COR-L47 (cell line): ENCODE results near the gene VWF.

Source experiments
- DNase-seq: peaks from one replicate; lab custom pipeline; 2025; lab: John Stamatoyannopoulos, UW

The VWF gene

DNA sequence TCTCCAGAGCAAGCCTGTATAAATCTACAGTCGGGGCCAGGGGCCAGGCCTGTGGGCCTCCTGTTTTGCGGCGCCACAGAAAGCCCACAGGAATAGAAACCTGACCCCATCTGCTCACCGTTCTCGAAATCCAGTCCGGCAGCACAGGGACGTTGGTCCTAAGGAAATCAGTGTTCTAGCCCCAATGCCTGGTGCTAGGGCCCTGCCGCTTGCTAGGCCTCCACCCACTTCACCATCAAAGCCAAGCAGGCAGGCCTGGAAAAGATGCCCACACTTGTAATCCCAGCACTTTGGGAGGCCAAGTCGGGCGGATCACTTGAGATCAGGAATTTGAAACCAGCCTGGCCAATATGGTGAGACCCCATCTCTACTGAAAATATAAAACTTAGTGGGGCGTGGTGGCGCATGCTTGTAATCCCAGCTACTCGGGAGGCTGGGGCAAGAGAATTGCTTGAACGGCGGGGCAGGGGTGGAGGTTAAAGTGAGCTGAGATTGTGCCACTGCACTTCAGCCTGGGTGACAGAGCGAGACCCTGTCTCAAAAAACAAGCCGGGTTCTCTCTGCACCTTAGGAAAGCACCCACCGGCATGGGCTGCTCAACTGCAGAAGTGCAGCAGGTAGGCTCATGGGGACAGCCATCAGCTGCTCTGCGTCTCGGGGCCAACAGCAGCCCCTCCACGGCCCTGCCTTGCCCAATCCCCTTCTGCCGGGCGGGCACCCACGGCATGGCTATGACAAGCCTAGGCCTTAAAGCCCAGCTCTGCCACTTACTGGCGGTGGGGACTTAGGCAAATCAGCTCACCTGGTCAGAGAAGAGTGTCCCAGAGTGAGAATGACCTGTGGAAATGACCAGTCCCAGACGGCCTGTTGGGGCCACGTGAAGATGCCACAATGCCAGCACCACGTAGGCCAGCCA, 47.4 kb downstream of the VWF start:
- DNase-seq = no peak

DNA sequence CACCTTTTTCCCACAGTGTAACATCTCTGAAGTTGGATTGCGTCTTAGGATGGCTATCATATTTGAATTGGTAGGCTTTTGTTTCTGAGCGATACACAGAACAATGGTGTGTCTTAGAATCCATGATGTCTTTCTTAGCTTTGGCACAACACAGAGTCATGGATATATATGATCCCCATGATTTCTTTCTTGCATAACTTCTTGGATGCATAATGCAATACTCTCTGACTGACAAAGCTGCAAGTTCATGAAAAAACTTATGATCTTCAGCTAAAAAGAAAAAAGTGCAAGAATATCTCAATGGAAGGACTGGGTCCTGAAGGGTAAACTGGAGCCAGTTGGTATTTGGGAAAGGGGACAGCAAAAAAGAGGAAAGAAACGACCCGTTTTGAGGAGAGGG, 48.1 kb downstream of the VWF start:
- DNase-seq = no peak

DNA sequence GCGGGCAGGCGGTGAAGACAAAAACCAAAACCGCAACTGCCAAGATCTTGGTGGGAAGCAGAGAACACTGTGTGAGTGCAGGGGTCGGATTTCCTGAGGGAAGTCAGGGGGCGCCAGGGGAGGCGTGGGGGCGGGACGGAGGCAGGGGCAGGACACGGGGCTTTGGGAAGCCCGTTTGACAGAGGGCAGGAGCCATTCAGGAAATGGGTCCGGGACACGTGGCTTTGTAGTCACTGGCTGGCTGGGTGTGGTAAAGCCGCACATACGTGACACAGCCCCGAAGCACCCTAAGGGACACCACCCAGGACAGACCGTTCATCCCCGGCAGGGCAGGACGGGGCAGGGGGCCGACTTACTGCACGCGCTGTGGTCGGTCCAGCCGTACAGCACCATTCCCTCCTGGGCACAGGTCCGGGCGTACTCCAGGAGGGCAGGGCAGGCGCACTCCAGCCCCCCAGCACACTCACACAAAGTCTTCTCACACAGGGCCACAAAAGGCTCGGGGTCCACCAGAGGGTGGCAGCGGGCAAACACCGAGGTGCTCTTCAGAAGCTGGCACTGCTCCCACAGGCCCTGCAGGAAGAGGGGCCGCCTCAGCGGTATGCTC, 49.4 kb downstream of the VWF start:
- DNase-seq = no peak

DNA sequence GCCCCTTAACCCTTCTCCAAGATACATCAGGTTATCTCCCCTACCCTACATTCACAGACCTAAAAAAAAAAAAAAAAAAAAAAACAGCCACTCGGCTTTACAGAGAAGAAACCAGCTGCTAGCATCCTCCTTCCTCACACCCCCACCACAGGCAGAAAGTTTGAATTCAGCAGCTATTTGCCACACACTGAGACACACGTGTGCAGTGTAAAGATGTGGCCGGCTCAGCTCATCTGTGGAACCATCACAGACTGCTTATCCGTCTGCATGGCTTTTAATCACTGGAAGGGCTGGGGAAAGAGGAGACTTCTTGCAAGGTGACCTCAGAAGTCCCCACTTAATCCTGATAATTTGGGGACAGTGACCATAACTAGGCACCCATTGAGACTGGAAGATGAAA, 50.0 kb downstream of the VWF start:
- no peak for DNase-seq

DNA sequence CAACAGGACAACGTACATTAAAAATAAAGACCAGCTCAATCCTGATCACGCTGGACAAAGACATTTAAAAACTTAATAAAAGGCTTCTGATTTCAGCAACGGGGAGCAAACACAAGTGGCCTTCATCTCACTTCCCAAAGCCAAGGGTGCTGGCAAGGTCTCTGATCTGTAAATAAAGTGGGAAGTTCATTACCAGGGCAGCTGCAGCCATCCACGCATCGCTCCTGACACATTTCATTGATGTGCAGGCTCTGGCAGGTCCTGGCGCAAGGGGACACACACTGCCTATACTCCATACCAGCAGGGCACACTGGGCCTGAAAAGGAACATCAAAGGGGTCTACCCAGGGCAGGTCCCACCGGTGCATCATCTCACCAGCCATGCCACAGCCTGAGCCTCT, 51.0 kb downstream of the VWF start:
- no peak for DNase-seq

DNA sequence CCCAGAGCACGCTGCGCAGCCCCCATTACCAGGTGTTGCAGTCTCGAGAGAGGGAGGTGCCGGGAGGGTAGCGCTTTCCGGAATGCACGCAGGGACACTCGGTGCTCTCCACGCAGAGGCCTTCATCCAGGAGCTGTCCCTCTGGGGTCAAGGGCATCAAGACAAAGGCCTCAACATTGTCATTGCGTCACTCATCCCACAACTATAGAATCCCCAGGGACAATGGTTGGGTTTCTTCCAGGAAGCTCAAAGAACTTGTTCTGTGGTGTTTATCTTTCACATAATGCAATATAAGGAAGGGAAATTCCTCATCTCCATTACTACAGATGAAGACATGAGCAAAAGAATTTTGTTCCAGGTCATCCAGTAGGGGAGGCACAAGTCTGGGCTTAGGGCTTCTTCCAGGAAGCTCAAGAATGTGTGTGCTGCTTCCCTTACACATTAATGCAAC, 52.1 kb downstream of the VWF start:
- no peak for DNase-seq

DNA sequence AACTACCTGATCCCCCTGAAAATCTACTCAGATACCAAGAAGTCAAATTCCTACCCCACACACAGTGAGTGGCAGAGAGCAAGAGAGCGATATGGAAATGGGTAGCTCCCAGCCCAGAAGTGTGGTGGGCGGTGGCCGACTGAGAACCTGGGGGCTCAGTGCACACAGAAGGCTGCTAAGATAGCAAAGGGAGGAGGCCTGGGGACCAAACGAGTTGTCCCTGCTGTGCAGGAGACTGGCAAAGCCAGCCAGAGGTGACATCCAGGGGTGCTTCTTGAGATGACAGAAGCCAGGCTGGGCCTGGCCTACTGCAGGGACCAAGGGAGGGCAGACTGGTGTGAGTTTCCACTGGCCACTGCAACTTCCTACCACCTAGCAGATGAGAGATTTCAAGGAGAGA, 52.9 kb downstream of the VWF start:
- DNase-seq = no peak

DNA sequence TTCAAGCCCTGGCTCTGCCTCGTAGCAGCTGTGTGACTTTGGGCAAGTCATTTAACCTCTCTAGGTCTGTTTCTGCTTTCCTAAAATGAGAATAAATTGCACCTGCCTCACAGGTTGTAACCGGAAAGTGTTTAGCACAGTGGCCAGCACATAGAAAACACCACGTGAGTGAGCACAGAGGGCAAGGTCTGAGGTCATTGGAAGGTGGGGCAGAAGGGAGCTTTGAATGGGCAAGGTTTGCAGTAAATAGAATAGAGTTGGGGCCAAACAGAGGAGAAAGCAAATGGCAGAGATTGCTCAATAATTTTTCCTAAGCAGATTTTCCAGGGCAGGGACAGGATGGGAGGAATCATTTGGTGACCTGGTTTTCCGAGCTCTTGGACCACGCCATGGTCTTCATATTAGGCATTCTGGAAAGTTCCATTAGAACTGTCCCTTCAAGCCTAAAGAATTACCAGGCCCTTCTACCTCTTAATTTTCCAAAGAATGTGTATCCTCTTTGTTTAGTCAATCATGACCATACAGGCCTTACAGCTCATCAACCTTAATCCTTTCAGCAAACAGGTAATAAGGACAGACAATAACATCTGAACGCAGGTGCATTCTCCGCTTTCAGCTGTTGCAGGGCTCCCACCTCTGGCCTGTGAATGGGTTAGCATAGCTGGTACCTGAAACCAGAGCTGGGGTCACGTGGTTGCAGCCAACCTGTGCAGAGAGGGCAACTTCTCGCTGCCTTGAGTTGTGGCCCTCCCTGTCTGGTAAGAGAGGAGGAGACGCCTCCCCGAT, 53.8 kb downstream of the VWF start:
- no peak for DNase-seq

DNA sequence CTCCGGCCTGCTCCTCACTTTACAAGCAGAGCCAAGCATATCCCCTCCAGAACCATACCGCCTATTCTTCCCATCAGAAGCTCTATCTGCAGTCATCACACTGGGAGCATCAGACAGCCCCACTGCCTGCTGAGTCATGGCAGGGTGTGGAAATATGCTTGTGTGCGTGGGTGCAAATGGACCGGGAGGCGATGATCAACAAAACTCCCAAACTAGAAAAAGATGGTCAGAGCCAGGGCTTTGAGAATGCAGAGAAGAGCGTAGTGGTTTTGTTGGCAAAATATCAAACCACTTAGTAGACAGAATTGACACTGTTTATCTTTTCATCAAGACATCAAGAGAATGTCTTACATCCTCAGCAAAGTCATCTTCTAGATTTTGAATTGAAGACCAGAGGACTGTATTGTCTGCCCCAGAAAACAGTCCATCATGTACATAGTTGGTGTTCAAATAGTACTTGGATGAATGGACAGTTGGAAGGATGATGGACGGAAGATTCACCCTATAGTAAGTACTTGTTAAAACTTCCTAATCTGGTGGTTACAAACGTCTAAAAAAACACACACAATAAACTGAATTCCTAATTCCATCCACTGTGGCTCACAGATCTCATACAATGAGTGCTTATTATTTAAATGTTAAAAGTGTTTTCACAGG, 54.9 kb downstream of the VWF start:
- DNase-seq = no peak

DNA sequence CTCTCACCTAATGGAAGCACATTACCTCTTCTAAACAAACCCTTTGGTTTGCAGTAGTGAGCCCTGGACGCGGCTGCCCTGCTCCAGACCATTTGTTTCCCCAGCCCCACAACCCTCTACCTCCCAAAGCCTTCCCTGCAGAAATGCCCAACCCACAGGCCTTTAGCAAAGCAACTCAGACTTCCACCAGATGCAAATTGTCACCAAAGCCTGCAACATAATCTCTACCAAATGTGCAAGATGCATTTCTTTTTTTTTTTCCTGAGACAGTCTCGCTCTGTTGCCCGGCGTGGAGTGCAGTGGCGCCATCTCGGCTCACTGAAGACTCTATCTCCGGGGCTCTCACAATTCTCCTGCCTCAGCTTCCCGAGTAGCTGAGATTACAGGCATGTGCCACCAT, 56.2 kb downstream of the VWF start:
- DNase-seq = no peak

DNA sequence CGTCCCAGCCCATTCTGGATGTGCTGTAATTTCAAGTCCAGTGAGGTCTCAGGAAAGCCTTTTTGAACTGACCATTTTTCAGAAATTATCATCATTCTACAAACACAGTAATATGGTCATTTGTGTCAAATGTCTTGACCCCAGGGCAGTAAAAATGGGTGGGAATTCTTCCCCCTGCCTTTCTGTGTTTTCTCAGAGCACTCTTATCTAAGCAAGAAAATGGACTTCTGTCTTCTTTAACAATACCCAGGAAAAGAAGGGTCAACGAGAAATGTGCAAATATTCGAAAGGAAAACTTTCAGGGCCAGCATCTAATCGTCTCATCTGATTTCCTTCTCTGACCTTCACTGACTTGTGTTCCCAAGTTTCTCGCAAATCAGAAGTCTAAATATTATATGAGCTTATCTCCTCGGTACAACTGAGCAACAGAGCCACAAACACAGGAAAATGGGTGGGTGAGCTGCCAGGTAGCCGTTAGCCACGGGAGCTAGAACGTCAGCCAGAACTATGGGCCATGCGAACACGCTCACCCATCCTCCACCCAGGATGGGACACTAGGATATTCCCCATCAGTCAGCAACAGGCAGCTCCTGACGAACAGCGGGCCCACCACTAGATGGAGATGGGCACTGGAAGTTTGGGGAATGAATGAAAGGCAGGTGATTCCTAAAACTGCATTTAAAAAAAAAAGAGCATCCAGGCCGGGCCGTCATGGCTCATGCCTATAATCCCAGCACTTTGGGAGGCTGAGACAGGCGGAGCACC, 57.1 kb downstream of the VWF start:
- DNase-seq = no peak

DNA sequence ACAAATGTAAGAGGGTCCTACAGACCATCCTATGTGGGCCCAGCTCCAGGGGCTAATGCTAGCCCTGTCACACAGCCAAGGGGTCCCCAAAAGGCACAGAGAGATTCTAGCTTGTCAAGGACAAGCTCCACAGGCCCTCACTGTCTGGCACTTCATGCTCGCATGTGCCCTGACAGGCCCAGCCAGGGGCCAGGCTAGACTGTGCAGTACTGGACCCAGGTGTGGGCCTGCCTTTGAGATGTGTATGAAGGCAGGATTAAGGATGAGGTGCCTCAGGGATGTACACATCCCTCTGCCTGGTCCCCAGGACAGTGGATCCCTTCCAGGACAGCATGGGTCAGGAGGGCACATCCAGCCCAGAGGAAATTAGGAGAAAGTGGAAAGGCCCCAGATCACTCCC, 57.8 kb downstream of the VWF start:
- no peak for DNase-seq

DNA sequence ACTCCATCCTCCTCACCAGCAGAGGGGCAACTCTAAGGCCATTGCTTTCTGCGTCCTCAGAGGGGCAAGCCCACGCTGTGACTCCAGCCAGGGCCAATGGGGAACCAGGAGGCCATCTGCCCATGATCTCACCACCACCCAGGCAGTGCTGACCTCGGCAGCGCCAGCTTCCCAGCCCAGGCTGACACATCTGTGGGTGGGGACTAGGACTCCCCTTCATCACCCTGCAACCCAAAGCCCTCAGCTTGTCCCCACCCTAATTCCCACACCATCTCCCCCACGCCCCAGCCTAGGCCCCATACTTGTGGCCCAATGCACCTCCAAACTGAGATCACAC, 58.6 kb downstream of the VWF start:
- DNase-seq = no peak

DNA sequence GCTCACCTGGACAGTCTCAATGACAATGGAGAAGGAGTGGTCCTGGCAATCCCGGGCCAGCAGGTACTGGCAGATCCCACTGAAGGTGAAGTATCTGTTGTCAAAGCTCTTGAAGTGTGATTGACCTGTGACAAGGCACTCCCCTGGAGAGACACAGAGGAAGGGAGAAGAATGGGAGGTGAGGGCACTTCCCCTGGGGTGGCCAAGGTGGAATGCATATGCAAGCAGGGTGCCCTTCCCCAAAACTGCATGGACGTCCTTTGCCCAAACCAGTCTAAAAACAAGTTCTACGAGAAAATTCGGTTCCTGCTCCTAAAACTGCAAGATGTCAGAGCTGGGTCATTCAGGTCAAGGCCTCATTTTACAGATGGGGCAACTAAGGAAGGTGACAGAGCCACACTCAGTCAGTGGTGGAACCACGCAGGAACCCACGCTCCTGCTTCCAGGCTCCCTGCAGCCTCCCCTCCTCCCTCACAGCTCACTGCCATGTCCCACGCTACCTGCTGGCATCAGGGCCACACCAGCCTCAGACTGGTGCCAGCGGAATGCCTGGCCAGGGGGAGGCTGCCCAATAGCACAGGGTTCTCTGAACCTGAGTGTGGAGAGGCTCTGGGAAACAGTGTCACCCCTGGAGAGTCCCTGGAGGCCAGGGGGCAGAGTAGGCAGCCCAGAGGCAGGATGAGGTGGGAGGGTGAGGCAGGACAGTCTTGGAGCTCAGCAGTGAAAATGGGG, 59.2 kb downstream of the VWF start:
- no peak for DNase-seq

DNA sequence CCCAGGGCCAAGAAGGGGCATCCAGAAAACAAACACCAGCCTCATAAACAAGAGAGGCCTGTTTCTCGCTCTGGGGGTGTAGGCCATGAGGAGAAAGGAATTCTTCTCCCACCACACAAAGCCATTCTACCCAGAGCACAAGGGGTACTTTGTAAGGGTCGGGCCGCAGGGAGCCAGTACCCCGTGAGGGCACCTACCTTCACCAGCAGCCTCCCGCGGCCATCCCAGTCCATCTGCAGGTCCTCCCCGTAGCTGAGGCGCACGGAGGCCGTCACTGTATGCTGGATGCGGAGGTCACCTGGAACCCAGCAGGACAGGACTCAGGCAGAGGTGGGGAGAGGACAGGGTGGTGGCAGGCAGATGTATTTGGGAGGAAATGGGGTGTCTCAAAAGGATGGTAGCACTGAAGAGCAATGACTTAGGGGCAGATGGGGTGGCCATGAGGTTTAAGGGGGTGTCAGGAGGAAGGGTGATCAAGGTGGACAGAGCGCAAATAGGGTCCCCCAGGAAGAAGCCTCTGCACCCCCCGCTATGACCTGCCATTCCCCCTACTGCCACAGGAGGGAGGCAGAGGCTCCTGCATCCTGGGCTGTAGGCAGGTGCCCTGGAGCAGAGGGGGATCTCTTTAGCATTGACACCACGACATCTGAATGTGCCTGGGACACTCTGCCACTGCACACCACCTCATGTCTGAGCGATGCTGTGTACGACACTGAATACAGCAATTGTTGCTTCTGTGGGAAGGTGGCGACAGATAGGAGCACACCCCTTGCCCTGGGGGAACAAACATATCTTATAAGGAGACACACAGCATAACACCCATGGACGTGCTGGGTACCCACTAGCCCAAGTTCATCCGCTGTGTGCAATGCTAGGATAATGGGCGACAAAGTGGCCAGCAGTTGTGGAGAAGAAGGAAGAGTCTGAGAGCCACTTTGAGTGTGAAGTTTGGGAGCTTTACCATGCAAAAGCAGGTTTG, 61.4 kb downstream of the VWF start:
- DNase-seq = no peak

DNA sequence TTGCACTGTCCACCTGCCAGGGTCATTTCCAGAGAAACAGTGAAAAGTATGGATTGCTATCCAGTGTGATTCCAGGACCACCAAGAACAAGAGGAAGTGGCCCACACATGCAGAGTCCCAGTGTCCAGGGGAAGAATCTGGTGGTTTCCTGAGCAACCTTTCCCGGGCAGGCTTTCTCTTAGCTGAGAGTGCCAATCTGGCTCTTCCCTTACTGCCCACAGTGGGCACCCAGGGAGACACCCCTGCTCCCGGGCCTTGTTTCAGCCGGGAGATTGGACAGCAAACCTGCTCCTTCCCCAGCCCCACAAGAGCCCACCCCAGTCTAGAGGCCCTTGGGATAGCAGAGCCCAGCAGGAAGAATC, 62.1 kb downstream of the VWF start:
- DNase-seq = no peak

DNA sequence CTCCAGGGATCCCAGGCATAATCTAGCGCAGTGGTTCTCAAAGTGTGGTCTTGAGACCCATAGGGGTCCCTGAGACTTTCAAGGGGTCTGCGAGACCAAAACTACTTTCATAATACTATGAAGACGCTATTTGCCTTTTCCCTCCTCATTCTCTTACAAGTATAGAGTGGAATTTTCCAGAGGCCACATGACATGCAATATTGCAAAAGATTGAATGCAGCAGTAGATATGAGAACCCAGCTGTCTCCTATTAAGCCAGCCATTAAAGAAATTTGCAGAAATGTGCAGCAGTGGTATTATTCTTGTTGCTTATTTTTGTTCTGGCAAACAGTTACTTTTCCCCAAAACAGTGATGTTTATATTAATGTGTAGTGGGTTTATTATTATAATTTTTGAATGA, 62.8 kb downstream of the VWF start:
- no peak for DNase-seq

DNA sequence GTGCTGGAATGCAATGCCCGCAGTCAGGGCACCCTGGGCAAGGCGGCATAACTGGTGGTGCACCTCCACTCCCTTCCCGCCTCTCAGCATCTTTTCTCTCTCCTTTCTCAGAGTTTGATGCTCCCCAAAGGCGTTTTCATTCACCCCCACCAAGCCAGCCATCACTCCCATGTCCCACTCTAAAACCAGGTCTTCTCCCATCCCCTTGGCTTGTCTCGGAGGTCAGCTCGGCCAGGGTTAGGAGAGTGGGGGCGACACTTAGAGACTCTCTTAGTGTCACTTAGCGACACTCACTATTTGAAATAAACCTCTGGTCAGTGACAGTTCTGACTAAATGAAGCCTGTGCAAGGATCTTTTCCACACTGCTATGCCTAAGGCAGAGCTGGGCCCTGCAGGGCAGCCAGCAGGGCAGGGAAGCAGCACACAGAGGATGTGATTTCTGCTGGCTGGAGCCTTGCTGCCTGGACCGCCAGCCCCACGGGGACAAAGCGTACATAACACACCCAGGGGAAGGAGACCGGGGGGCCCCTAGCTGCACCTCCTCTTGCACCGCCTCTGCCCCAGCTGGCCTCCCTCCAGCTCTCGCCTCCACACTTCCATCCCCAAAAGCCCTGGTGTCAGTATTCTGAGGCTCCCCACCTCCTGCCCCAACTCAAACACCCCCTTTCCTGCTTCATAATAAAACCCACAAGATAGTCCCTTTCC, 64.5 kb downstream of the VWF start:
- no peak for DNase-seq

DNA sequence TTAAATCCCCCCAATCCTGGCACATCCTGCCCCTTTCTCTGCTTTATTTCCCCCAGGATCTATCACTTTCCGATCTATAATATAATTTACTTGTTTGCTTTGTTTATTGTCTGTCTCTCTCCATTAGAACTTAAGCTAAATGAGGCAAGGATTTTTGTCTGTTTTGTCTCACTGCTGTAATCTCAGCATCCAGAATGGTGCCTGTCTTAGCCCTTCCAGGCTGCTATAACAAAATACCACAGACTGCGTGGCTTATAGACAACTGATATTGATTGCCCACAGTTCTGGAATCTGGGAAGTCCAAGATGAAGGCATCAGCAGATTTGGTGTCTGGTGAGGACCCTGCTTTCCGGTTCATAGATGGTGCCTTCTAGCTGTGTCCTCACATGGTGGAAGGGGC, 65.2 kb downstream of the VWF start:
- no peak for DNase-seq
